Measurements from ENCODE around the gene CAMTA2.
A peak's percentile ranks its signal among the peaks of the same experiment; 100 is the strongest.

Gene CAMTA2

DNA sequence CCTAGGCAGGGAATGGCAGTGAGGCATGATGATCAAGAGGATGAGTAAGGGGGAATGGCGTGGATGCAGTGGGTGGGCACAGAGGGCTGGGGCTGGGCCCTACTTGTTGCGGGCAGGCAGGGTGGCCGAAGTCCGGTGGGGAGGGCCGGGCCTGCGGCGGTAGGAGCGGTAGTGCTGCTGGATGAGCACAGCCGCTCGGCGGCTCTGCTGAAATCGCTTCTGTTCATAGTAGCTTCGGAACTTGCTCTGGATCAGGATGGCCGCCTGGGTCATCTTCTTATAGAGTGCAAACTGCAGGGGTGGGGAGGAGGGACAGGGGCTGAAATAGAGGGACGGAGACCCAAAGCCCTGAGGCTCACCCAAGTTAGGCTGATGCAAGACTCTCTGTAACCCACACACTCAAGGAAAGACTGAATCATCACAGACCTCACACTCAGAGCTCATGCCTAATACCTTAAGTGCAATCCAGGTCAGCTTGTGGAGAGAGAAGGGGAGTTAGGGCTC, 18.4 kb downstream of the CAMTA2 start:
- no peak for DNase-seq (ENCODE audit: low read depth)

DNA sequence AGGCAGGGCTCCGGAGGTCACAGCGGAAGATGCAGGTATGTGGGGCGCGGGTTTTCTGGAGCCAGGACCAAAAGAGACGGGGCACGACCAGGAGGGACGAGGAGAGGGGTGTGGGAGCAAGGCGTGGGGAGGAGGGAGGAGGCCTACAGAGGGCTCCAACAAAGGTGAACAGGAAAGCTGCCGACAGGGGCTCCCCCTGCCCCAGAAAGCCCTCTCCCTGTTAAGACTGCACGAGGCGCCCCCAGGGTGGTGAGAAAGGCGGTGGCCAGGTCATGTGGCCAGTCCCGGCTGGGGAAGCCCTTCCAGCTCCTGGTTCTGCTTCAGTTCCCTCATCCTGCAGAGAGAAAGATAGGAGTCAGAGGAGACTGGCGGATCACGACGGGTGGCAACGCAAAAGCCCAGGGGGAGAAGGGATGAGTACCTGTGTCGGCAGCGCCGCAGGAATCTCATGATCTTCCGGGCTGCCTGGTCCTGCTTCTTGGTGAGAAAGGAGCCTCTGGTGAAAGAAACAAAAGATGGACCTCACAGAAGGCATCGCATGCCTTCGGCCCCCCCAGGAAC, 18.9 kb downstream of the CAMTA2 start:
- no peak for DNase-seq (ENCODE audit: low read depth)

DNA sequence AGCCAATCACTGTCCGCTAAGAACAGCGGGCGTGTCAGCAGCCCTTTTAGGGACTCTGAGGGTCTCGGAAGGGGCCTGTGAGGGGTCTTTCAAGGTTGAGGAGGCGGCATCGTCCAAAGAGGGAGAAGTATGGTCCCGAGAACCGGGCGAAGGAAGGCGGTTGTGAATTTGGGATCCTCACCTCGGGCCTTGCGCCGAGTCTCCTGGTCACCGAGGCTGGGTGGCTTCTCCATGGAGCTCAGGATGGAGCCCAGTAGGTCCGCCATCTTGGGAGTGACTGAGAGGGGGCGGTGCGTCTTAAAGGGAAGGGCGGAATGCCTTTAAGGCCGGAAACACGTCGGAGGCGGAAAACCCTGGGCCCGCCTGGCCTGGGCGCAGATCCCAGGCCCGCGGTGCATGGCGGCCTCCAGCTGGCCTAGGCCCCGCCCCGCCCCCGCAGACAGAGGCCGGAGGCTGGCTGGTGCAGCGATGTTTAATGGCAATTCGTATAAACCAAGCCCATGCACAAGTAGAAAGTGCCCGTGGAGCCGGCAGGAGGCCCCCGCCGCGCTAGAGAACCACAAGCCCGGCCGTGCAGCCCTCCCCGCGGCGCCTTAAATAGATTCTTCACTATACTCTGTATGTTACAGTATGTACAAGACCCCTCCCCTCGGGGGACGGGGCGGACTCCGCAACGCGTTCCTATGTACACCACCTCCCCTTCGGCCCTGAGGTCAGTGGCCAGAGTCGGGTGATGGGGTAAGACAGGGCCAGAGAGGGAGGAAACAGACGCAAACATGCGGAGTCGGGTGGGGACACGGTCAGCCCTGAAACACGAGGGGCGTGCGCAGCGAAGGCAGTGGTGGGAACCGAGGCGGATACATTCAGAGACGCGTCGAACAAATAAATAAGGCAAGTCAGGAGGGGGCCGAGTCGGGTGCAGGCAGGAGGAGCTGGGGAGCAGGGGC, 19.7 kb downstream of the CAMTA2 start, which contains the start of gene SPAG7:
Gene SPAG7 (minus strand): TSS at position 279 of the 947 bp plus-strand sequence. CDS start 13 bp downstream, at position 266.
- DNase-seq (ENCODE audit: low read depth), result peak; percentile 92

DNA sequence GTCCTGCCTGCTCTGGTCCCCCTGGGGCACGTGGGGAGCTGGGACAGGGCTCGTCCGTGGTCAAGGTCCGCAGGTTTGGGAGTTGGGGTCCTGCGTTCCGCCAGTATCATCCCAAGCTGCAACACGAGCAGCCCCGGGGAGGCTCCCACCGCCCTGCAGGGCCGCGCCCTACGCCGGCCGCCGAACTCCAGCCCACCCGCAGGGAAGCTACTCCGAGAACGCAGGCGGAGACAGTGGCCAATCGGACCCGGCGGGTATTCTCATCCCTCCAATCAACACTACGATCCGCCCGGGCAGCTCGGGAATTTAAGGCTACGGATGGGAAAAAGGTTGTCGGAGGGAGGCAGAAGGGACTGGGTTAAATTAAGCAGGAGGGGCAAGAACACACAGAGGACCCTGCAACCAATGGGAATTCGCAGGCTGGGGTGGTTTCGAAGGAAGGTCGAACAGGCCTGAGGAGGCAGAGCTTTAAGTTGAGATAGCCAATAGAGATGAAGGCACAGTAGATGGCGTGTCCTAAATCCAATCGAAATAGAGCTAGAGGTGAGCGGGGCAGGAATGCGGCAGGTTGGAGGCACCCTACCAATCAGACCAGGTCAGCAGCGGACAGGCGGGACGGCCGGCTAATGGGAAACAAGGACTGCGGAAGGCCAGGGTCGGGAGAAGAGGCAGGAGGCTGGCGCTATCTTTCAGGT, 20.5 kb downstream of the CAMTA2 start:
- DNase-seq (ENCODE audit: low read depth), result peak; percentile 94

DNA sequence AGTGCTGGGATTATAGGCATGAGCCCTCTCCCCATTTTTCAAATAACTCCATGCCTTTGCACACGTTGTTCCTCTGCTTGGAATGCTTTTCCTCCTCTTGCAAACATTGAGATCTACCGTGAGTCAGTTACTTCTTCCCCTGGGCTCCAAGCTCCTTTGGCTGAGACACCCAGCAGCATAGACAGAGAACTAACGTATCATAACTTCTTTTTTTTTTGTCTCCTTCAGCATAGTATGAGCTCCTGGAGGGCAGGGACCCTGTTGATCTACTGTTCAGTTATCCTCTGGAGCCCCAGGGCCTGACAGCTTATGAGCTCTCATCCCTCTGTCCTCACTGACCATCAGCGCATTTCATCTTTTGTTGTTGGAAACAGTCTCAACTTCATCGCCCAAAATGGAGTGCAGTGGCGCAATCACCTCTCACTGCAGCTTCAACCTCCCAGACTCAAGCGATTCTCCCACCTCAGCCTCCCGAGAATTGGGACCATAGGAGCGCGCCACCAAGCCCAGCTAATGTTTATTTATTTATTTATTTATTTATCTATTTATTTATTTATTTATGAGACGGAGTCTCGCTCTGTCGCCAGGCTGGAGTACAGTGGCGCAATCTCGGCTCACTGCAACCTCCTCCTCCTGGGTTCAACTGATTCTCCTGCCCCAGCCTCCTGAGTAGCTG, 22.0 kb downstream of the CAMTA2 start:
- no peak for DNase-seq (ENCODE audit: low read depth)

DNA sequence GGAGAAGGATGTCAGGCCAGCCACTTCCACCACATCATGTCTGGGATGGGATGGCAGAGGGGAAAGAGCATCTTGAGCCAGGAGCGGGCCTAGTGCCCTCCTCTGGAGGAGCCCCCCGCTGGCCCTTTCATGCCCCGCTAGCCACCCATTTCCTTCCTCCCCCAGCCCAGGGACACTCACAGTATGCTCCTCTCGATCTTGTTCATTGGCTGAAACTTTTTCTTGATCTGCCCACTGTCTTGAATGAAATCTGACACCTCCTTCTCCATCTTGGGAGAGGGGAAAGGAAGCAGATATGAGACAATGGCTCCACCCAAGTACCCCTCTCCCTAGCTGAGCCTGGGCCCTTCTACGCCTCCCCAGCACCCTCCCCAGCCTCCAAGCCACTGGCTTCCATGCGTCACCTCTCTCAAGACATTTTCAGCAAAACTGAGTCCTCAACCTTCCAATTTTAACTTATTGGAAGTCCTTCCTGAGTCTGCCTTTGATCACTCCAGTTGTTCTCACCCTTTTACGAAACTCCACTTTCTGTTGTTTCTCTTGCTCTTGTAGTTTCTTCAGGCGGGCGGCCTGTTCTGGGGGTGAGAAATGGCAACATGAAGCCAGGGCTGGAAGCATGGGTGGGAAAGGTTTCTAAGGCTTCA, 27.1 kb downstream of the CAMTA2 start:
- no peak for DNase-seq (ENCODE audit: low read depth)

DNA sequence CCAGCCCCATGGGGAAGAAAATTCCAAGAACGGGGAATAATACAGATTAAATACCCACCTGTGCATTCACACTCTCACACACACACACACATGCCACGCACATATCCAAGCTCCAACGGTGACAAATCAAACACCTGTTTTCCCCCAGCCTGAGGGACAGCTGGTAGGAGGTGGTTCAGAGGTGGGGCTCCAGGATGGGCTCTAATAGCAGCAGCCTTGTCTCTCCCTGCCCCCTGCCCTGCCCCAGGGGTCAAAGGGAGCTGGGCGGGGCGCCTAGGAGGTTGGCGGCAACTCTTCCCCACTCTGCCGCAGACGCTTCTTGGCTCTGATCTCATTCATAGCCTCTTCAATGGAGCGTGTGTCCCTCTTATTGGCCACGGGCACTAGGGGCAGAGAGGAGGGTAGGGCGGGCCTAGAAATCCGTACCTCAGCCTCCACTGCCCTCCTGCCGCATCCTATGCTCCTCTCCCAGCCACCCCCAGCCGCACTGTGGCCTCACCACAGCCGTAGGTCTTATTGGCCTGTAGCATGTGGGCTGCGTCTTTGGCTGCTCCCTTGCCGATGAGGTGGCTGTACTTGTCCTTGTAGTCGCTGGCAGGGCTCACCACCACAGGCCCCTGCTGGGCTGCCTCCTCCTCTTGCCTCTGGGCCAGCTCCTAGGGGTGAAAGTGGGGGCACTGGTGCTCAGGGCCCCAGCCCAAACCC, 28.1 kb downstream of the CAMTA2 start:
- no peak for DNase-seq (ENCODE audit: low read depth)

DNA sequence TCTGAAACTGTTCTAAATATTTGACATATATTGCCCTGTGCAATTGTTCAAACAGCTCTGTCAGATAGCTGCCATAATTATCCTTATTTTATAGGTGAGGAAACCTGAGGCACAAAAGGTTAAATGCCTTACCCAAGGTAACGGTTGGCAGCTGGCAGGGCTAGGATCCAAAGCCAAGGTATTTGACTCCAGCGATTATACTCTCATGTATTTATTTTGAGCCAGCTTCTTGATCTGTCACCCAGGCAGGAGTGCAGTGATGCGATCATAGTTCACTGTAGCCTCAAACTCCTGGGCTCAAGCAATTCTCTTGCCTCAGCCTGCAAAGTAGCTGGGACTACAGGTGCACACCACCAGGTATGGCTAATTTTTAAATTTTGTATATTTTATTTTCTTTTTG, 29.4 kb downstream of the CAMTA2 start:
- no peak for DNase-seq (ENCODE audit: low read depth)

DNA sequence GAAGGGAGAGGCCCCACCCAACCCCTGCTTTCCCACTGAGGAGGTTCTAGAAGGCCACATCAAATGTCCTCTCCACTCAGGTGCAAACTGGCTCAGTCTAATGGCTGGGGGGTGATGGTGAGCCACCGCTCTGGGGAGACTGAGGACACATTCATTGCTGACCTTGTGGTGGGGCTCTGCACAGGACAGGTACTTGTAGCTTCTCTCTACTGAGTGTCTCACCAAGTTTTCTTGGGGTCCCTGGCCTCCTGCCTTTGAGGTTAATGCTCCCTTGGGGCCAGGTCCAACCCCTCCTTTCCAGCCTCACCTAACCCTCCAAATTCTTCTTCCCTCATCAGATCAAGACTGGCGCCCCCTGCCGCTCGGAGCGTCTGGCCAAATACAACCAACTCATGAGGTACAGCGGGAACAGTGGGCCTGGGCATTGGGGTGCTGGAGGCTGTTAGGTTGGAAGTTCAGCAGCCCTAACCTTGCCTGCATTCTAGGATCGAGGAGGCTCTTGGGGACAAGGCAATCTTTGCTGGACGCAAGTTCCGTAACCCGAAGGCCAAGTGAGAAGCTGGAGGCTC, 30.9 kb downstream of the CAMTA2 start:
- no peak for DNase-seq (ENCODE audit: low read depth)

DNA sequence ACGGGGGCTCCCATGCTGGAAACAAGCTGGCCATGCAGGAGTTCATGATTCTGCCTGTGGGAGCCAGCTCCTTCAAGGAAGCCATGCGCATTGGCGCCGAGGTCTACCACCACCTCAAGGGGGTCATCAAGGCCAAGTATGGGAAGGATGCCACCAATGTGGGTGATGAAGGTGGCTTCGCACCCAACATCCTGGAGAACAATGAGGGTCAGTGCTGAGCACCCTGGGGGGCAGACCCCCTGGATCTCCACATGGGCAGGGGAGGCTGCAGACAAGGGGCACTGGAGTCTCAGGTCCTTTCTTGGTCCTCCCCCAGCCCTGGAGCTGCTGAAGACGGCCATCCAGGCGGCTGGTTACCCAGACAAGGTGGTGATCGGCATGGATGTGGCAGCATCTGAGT, 32.4 kb downstream of the CAMTA2 start:
- DNase-seq (ENCODE audit: low read depth), result no peak

DNA sequence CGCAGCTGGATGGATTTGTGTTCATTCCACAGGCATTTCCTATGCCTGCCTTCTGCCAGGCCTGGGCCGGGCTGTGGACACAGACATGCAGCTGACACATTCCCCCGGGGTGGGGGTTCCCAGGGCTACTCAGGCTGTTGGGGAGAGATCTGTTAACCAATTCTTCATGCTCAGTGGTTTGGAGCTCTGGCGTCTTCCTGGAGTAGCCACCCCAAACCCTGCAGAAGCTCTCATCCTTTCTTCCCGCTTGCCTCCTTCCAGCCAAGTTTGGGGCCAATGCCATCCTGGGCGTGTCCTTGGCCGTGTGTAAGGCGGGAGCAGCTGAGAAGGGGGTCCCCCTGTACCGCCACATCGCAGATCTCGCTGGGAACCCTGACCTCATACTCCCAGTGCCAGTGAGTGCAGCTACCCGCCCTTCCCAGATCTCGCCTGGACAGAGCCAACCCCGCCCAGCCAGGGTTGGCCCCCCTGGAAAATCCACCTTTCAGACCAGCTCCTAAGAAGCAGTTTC, 34.0 kb downstream of the CAMTA2 start:
- no peak for DNase-seq (ENCODE audit: low read depth)

DNA sequence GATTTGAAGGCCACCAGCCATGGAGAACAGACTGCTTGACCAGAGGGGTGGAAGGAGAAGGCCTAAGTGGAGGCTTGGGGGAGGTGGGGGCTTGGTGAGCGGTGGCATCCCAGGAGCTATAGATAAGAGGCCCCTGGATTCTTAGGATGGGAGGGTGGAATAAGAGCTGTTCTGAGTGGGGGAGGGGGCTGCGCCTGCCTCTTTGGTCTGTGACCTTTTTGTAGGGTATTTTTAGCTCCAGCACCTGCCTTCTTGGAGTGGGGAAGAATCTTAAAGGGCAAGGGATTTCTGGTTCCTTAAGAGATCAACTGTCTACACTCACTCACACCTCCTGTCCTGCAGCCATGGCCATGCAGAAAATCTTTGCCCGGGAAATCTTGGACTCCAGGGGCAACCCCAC, 36.0 kb downstream of the CAMTA2 start:
- no peak for DNase-seq (ENCODE audit: low read depth)

DNA sequence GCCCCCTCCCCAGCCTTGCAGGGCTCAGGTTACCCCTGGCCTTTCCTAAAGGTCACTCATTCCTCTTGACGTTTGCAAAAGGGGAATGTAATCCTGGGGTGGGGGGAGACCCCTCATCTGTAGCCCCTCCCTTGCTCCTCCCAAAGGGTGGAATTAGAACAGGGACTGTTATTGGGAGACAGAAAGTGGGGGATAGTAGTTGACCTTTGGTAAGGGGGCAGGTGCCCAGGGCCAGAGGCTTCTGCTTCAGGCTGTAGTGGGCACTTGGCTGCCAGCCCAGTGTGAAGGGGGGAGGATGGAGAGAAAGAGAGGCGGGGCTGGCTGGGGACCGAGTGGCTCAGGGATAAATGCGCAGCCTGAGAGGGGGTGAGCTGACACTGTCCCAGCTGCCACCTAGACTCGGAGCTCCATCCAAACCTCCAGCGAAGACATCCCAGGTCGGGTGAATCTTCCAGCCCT, 36.7 kb downstream of the CAMTA2 start, which contains the start of gene ENO3:
Gene ENO3 (plus strand): TSS at position 374 of the 459 bp plus-strand sequence. CDS start 711 bp downstream, outside the sequence.
- DNase-seq (ENCODE audit: low read depth), result no peak

DNA sequence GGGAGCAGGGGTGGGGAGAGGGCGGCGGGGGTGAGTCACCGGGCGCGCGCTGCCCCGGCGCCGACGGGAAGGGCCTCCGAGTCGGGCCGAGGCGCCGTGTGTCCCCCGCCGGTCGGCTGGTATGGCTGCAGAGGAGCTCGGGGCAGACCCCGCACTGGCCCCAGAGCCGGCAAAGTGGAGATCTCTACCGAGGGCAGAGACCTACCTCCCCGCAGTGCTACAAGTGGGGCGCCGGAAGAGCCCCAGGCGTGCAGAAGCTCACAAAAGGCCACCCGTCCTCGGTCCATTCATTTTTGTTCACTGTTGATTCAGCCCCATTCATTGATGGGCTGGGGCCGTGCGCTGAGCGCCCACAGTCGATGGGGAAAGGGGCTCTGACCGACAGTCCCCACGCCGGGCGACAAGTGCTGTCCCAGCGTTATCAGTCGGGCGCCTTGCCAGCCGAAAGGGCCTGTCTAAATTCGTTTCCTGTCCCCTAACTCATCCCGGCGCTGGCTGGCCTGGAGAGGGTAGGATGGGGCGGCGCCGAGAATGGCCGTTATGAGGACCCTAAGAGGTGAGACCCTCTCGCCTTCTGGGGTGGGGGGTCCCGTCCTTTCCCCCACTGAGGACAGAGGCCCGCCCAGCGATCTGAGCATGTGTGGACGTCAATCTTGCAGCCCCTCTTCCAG, 37.3 kb downstream of the CAMTA2 start:
- DNase-seq (ENCODE audit: low read depth), result no peak

DNA sequence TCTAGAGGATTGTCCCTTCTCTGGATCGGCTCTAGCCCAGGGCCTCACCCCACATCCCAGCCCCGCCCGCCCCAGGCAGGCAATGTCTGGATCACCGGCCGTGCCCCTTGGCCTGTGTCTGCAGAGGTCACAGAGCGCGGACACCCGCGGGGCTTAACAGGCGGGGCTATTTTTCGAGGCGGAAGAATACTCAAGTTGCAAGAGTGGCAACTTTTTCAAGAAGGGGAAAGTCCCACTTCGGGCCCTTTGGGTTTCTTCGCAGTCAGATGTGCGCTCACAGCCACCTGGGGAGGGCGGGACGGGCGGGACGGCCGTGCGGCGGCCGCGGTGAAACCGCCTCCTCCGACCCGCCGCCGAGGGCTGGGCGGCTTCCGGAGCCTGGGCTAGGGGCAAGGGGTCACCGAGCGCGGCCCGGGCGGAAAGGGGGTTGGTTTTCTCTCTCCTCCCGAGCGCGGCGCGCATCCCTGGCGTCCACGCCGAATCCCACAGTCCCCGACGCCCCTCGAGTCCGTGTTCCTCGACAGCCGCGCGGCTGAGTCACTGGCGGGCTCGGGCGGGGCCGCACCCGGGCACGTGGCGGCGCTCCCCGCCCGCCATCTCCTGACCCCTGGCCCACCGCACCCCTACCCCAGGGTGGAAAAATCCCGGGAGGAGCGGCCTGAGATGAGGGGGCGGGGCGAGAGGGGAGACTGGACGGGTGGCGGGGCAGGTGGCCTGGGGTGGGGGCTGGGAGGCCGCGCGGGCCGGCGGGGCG, 38.0 kb downstream of the CAMTA2 start:
- DNase-seq (ENCODE audit: low read depth), result peak; percentile 64

DNA sequence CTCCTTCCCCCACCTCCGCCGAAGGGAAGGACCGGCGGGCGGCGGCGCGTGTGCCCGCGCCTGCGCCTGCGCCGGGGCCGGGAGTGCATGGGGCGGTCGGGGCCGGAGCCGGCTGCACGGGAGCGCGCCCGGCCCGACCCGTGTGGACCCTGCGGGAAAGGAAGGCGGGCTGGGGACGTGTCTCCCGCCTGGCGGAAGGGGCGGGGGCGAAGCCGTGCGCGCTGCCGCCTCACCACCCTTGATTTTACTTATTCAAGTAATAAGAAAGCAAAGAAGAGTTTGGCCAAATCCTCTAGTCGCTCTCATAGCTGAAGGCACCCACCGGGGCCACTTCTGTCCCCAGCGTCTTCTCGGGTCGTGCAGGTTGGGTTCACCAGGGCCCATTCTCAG, 38.5 kb downstream of the CAMTA2 start:
- peak; percentile 77 for DNase-seq (ENCODE audit: low read depth)

DNA sequence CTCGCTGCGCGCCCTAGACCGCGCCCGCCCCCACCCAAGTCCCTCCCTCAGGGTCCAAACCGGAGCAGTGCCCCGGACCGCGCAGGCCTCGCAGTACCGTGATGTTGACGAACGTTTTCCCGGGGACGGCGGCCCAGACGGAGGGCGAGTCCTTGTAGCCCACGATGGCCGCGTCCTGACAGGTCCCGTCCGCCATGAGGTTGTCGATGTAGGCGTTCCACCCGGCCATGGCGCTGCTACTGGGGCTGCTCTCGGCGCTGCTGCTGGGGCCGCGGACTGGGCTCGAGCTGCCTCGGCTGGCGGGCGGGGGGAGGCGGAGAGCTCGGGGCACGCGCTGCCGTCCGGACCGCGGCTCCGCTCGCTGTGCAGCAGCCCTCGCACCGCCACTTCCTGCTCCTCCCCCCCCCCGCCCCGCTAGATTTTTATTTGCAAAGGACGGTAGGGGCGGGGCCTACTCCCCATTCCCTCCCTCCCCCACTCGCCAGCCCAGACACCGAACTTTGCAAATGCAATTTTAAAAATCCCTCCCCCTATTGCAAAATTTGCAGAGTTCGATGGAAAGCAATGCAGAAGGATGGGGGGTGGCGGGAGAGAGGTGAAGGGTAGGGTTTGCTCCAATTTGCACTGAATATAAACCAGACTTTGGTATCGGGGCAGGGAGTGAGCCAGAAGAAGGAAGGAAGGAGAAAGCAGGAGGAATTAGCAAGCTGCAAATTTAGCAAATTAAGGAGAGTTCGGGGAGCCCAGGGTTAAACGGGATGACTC, 39.1 kb downstream of the CAMTA2 start, which contains the start of gene PFN1:
Gene PFN1 (minus strand): TSS at position 365 of the 765 bp plus-strand sequence. CDS start 136 bp downstream, at position 229.
- DNase-seq (ENCODE audit: low read depth), result peak; percentile 88
